ENCODE results near the gene TIE1.

The TIE1 gene

DNA sequence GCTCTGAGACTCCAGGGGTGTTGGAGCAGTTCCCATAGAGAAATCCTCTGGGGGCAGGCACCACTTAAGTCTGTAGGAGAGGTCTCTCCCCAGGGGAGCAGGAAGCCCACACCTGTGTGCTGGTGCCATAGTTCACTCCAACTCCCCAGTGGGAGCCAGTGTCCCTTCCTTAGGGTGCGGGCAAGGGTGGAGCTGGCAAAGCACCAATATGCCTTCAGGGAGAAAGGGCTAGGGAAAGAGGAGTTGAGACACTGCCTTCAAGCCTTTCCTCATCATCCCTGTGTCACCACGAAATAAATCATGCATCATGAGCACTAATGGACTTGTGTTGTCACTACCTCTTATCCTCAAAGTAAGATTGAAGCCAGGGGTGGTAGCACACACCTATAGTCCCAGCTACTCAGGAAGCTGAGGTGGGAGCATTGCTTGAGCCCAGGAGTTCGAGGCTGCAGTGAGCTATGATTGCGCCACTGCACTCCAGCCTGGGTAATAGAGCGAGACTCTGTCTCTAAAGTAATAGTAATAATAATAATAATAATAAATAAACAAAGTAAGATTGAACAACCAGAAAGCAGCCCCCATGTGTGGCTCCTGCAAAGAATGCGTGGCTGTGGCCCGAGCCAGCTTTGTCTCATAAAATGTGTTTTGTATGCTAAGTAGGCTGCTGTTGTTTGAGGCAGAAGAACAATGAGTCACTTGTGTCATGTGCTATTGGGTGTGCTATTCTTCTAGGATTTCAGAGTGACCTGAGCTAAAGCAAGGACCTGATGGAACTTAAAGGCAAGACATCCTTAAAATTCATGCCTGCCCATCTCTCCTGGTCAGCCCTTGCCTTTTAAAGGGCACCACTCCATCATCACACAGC, 6.7 kb upstream of the TIE1 start:
- peak; percentile 38 for DNase-seq (ENCODE audit: low read depth)

DNA sequence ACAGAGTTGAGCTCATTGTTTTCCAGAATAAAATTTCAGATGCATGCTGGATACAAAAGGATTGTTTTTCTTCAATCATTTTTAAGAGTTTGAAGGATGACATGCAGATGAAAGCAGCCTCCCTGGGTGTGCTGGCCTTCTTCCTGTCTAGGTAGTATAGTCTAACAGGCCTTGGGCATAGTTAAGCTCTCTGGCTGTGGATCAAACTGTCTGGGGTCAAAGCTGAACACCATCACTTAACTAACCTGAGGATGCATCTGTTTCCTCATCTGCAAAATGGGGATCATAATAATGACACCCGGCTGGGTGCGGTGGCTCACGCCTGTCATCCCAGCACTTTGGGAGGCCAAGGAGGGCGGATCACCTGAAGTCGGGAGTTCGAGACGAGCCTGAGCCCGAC, 6.0 kb upstream of the TIE1 start:
- DNase-seq (ENCODE audit: low read depth) = no peak

DNA sequence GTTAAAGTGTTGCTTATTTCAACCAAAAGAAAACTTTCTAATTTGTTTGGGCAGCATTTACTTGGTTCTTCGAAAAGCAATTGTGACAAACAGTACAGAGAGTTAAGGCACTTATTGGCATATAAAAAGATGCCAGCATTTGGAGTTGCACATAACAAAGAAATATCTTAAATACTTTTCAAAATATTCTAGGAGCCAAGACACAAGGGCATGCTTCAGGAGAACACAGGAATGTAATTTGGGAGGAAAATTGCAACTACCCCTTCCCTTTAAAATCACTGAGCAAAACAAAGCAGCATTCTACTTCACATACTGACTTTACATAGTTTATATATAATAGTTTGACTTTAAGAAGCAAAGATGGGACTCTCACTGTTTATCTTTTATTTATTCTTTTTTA, 4.6 kb upstream of the TIE1 start:
- DNase-seq (ENCODE audit: low read depth) = no peak

DNA sequence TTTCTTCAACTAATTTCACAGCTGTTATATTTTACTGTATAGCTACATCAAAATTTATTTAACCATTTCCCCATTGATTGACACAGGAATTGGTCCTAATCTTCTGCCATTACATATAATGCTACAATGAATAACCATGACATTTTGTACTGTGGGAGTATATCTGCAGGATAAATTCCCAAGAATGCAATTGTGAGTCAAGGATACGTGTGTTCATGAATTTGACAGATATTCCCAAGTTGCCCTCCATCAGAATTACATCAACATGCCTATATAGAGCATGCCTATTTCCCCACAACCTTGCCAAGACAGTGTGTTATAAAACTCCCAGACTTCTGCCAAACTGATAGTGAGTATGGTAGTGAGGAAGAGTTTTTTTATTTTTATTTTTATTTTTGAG, 2.7 kb upstream of the TIE1 start:
- DNase-seq (ENCODE audit: low read depth) = peak; percentile 22

DNA sequence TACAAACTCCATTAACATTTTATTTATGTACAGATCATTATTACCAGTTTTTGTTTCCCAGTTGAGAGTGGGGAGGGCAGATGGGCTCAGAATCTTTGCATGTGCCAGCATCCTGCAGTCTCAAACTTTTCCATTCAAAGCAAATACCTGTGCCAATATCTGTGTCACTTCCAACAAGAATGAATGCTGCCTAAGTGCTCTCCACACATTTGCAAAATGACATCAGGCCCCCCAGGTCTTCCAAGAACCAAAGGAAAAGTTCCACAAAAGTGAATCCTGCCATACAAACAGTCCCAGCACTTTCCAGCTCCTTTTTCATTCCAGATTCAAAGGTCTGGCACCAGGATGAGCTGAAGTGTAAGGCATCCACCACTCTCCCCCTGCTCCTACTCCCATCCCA, 1.7 kb upstream of the TIE1 start:
- no peak for DNase-seq (ENCODE audit: low read depth)

DNA sequence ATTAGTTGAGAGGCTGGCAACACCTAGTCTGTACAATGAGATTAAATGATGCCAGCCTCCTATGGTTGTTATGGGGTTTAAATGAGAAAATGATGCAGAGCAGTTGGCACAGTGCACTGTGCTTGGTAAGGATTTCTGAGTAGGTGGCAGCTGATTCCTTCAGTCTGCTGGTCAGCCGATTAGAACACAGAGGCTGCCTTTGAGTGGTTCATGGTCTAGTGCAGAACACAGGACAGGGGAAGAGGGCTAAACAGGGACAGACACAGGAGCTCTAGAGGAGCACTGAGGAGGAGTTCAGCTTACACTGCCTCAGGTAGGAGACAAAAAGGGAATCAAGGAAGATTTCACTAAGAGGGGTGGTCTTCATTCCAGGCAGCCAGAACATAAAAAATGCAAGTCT, 1.4 kb downstream of the TIE1 start:
- DNase-seq (ENCODE audit: low read depth) = no peak

DNA sequence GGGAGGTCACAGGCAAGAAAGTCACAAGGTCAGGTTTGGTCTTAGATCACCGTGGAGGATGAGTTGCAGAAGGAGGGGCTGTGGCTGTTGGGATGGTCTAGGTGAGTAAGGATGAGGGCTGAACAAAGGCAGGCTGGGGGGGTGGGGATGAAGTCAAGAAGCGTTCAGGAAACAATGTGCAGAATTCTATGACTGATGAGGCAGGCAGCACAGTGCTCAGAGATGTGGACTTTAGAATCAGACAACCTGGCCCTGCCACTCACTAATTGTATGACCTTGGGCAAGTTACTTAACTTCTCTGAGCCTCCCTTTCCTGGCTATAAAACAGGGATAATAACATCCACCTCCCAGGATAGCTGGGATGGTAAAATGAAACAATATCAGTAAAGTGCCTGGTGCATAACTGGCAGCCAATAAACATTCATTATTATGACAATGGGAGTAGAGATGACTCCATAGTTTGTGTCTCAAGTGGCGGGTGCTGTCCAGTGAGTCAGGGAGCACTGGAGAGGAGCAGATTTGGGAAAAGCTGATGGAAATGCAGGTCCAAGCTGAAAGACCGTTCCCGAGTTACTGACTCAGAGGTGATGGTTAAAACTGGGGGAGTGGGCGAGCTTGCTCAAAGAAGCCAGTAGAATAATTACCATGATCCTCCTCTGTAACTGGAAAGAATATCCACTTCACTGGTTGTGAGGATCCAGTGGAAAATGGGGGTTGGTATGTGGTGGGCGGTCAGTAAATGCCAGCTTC, 2.1 kb downstream of the TIE1 start:
- DNase-seq (ENCODE audit: low read depth) = peak; percentile 10

DNA sequence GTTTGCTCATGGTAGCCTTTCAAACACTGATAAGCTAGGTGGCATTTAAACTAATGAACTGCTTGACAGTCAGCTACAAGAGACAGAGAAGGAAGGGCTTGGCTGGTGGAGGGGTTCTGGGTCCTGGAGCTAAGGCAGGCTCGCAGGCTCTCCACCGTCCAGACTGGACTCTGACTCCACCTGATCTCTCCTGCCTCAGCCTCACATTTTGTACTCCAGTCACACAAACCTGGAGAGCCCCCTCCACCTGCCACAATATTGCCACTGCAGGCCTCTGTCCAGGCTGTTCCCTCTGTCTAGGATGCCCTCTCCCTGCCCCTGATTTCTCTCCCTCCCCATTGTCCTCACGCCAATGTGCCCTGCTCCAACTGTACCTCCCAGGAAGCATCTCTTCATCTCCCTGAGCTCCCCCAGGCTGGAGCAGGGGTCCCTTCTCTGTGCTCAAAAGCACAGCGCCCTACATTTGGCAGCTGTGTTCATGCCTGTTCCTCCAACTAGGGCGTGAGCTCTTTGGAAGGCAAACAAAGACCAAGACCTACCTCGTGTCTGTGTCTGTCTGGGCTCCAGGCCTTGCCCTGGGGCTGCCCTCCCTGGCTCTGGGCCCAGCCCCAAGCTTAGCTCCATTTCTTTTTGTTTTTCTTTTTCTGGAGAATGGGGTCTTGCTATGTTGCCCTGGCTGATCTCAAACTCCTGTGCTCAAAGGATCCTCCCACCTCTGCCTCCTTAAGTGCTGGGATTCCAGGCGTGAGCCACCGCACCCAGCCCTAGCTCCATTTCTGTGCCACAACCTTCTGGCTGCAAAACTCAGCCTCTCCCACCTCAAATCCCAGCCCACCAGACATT, 2.9 kb downstream of the TIE1 start:
- no peak for DNase-seq (ENCODE audit: low read depth)

DNA sequence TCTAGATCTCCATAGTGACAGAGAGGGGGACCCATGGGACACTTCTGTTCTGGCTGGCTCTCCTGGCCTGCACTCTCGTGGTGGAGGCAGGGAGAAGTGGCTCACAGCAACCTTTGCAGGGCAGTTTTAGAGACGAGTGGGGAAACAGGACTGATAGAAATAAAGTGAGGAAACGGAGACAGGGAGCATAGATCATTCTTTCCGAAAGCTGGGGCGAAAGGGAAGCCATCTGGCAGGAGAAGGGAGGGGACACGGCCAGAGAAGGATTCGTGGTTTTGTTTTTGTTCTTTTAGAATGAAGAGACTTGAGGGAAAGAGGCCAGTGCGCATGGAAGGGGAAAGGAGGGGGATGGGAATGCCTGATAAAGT, 3.5 kb downstream of the TIE1 start:
- no peak for DNase-seq (ENCODE audit: low read depth)

DNA sequence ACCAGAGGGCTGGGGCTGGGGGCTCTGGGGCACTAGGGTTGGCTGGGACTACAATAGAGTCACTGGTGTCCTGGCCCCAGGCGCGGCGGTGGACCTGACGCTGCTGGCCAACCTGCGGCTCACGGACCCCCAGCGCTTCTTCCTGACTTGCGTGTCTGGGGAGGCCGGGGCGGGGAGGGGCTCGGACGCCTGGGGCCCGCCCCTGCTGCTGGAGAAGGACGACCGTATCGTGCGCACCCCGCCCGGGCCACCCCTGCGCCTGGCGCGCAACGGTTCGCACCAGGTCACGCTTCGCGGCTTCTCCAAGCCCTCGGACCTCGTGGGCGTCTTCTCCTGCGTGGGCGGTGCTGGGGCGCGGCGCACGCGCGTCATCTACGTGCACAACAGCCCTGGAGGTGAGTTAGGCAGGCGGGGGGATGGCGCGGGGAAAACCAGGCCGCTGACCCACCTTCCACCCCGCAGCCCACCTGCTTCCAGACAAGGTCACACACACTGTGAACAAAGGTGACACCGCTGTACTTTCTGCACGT, 4.1 kb downstream of the TIE1 start:
- no peak for DNase-seq (ENCODE audit: low read depth)

DNA sequence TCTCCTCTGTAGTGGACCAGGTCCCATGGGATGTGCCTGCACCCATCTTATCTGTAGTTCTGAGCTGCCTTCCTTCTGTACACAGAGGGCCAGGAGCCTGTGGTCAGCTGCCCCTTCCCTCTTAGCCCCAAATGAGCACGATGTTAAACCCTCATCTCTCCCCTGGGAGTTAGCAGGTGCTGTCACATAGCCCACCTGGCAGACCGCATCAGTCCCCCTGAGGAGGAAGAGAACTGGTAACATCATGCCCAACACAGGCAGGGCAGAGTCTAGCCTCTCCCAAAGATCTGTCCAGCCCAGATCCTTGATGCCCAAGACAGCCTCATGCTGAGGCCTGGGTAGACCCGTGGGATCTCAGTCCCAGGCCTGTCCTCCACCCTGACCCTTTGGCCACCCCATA, 4.7 kb downstream of the TIE1 start:
- DNase-seq (ENCODE audit: low read depth) = no peak

DNA sequence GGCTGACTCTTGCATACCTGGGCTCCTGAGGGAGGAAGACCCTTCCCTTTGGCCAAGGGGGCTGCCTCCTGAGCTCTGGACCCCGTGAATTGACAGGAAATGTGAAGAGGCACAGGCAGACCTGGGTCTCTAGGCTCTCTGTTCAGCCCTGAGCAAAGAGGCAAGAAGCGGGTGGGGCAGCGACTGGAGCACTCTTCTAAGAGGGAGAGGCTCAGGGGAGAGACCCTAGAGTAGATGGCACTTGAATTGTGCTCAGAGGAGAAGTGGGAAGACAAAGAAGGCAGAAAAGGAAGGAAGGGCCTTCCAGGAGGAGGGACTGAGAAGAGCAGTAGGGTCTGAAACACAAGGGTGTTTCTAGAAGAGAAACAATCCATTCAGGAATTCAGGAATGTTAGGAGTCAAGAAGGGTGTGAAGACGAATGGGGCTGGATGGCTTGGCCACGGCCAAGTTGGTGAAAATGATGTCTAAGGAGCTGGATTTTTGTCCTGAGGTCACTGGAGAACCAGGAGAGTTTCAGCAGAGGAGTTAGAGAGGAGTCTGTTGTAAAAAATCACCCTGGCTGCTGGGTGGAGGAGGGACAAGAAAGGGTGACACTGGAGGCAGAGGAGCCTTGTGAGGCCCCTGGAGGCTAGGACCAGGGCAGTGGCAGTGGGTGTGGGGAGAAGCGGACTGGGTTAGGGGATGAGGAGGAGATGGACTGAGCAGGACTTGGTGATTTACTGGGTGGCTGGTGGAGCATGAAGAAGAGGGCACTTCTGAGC, 5.3 kb downstream of the TIE1 start:
- no peak for DNase-seq (ENCODE audit: low read depth)

DNA sequence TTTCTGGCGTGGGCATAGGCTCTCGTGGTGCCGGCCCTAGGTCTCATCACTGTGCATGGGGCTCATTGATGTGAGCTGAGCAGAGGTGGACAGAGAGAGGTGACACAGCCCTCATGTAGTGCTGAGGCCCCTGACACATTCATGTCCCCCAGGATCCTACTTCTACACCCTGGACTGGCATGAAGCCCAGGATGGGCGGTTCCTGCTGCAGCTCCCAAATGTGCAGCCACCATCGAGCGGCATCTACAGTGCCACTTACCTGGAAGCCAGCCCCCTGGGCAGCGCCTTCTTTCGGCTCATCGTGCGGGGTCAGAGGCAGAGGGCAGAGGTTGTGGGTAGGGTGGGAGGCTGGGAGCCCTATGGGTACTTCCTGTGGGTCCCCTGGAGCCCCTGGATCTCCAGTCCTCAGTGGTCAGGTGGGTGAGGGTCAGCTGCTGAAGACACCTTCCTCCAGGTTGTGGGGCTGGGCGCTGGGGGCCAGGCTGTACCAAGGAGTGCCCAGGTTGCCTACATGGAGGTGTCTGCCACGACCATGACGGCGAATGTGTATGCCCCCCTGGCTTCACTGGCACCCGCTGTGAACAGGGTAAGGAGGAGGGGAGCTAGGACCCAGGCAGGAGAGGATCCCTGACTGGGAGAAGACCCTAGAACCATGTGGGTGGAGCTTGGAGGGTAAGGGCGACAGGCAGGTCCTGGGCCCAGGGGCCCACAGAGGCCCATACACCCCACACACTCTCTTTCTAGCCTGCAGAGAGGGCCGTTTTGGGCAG, 6.1 kb downstream of the TIE1 start:
- DNase-seq (ENCODE audit: low read depth) = no peak

DNA sequence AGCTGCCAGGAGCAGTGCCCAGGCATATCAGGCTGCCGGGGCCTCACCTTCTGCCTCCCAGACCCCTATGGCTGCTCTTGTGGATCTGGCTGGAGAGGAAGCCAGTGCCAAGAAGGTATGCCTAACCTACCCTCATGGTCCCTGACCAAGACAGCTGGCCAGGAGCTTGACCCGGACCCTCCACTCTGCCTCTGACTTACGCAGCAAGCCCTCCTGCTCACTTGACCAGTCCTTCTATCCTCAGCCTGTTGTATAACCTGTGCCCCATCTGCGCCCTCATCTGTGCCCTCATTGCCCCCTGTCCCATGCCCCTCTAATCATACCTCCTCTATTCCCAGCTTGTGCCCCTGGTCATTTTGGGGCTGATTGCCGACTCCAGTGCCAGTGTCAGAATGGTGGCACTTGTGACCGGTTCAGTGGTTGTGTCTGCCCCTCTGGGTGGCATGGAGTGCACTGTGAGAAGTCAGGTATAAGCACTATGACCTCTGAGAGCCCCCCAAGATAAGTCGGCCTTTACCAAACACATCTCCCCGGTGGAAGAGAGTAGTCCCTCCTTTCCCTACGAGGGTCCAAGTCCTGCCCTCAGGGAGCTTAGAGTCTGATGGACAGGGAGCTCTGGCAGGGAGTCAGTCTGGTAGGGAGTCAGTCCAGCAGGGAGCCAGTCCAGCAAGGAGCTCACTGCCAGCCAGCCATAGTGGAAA, 6.8 kb downstream of the TIE1 start:
- no peak for DNase-seq (ENCODE audit: low read depth)

DNA sequence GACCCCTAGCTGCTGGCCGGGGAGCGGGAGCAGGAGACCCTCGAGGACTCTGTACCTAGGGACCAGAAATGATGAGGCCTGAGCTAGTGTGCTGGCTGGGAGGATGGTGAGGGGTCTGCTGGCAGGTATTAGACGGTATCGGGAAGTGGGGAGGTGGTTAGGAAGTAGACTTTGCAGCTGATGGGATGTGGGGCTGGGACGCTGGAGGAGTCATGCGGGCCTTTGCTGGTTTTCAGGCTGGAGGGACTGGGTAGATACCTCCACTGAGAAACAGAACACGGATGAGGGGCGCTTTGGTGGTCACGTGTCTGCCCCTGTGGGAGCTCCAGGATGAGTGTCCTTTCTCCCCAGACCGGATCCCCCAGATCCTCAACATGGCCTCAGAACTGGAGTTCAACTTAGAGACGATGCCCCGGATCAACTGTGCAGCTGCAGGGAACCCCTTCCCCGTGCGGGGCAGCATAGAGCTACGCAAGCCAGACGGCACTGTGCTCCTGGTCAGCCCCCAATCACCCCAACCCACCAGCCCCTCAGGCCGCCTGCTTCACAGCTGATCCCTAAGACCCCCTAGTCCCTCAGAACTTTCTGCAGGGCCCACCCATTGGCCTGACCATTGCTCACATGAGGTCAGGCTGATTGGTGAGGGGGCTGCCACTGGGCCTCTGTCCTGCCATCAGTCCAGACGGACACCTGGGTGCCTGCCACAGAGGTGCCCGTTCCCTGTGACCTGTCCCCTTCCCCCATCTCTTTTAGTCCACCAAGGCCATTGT, 8.0 kb downstream of the TIE1 start:
- DNase-seq (ENCODE audit: low read depth) = no peak

DNA sequence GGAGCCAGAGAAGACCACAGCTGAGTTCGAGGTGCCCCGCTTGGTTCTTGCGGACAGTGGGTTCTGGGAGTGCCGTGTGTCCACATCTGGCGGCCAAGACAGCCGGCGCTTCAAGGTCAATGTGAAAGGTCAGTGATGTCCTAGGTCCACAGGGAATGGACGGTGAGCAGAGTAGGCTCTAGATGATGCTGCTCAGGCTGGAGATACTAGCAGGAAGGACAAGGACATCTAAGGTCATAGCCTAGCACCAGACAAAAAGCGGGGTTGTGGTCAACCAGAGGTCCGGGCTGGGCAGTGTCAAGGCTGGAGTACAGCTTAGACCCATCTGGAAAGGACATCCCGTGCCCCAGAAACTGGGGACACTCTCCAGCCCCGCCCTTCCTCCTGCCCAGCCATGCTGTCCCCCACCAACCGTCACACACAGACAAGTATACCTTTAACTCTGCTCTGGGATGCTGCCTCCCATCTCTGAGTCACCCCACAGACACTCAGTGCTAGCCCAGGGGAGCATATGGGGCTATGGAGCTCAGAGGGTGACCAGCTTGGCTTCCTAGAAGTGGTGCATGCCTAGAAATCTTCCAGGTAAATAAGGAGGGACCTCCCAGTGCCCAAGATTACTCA, 8.7 kb downstream of the TIE1 start:
- DNase-seq (ENCODE audit: low read depth) = no peak

DNA sequence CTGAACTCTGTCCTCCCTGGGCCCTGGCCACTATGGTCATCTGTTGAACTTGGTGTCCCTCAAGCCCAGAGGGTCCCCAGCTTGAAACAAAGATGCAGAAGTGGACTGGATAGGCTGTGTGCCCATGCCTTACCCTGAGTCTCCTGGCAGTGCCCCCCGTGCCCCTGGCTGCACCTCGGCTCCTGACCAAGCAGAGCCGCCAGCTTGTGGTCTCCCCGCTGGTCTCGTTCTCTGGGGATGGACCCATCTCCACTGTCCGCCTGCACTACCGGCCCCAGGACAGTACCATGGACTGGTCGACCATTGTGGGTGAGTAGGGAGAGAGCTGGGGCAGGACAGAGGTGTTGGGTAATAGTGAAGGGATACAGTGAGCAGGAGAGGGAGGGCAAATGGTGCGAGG, 10.7 kb downstream of the TIE1 start:
- no peak for DNase-seq (ENCODE audit: low read depth)

DNA sequence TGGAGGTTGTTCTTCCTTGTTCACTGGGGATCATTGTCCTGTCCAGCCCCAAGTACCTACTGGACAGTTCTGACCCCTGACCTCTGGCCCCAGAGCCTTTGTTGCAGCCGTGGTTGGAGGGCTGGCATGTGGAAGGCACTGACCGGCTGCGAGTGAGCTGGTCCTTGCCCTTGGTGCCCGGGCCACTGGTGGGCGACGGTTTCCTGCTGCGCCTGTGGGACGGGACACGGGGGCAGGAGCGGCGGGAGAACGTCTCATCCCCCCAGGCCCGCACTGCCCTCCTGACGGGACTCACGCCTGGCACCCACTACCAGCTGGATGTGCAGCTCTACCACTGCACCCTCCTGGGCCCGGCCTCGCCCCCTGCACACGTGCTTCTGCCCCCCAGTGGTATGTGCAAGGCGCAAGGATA, 11.4 kb downstream of the TIE1 start:
- DNase-seq (ENCODE audit: low read depth) = no peak

Measured in amniotic epithelial cell (primary cell).